NCI-H2196 treated with DMSO at 0.1 percent for 48 hours (cell line): Measurements from ENCODE around the gene NFX1.

Experiments
- DNase-seq: peaks from one replicate; lab custom pipeline; 2025; ENCODE audit not compliant: unreplicated experiment; lab: John Stamatoyannopoulos, UW

NFX1 gene

GRCh38 chr9:33265211-33265865 lies 25.0 kb upstream of the NFX1 start:
- no peak for DNase-seq

- DNase-seq, result no peak
Measured at GRCh38 chr9:33267151-33267767, 23.1 kb upstream of the NFX1 start.

GRCh38 chr9:33270146-33270545 lies 20.2 kb upstream of the NFX1 start:
- DNase-seq, result no peak

- no peak for DNase-seq
Measured at GRCh38 chr9:33272061-33272460, 18.3 kb upstream of the NFX1 start.

GRCh38 chr9:33273266-33273971 lies 16.9 kb upstream of the NFX1 start:
- DNase-seq, result no peak

- no peak for DNase-seq
Measured at GRCh38 chr9:33273972-33274328, 16.4 kb upstream of the NFX1 start.

GRCh38 chr9:33277484-33277883 lies 12.8 kb upstream of the NFX1 start:
- DNase-seq, result no peak

GRCh38 chr9:33285502-33285901 lies 4.8 kb upstream of the NFX1 start:
- no peak for DNase-seq

GRCh38 chr9:33287087-33287490 lies 3.2 kb upstream of the NFX1 start:
- peak; percentile 63 for DNase-seq

GRCh38 chr9:33288235-33288634 lies 2.1 kb upstream of the NFX1 start:
- DNase-seq, result no peak

- DNase-seq, result no peak
Measured at GRCh38 chr9:33288828-33289483, 1.4 kb upstream of the NFX1 start.

GRCh38 chr9:33289496-33289895 lies 820 bp upstream of the NFX1 start:
- DNase-seq, result no peak

- DNase-seq, result no peak
Measured at GRCh38 chr9:33289936-33290246, 425 bp upstream of the NFX1 start.

- peak; percentile 15 for DNase-seq
Measured at GRCh38 chr9:33291031-33291397, 698 bp downstream of the NFX1 start.

GRCh38 chr9:33291901-33292300 lies 1.6 kb downstream of the NFX1 start:
- no peak for DNase-seq

GRCh38 chr9:33293782-33294181 lies 3.5 kb downstream of the NFX1 start:
- no peak for DNase-seq

GRCh38 chr9:33294670-33295432 lies 4.5 kb downstream of the NFX1 start:
- DNase-seq, result no peak

GRCh38 chr9:33295571-33295970 lies 5.3 kb downstream of the NFX1 start:
- DNase-seq, result no peak

- no peak for DNase-seq
Measured at GRCh38 chr9:33297432-33297831, 7.1 kb downstream of the NFX1 start.

- DNase-seq, result no peak
Measured at GRCh38 chr9:33300546-33300945, 10.2 kb downstream of the NFX1 start.

GRCh38 chr9:33304362-33304761 lies 14.0 kb downstream of the NFX1 start:
- no peak for DNase-seq
